HEK293T (cell line): ENCODE results near the gene TMEM236.

Experiments
- ELF4 ChIP-seq: fragments of 450-650 bp; IDR thresholded peaks from 2 replicates; pipeline ENCODE4 v1.6.1; 2017; ENCODE audit warnings: antibody characterized with exemption
- FOXA1 ChIP-seq: fragments of 450-650 bp; IDR thresholded peaks from 2 replicates; pipeline ENCODE4 v1.6.1; 2016; ENCODE audit warnings: mild to moderate bottlenecking
- FOXK2 ChIP-seq: fragments of 450-650 bp; IDR thresholded peaks from 2 replicates; pipeline ENCODE4 v1.6.1; 2016; ENCODE audit warnings: mild to moderate bottlenecking
- FOXM1 ChIP-seq: fragments of 450-650 bp; IDR thresholded peaks from 2 replicates; pipeline ENCODE4 v1.6.1; 2017; ENCODE audit warnings: mild to moderate bottlenecking, borderline replicate concordance
- LEF1 ChIP-seq: fragments of 450-650 bp; IDR thresholded peaks from 2 replicates; pipeline ENCODE4 v1.6.1; 2017; ENCODE audit warnings: mild to moderate bottlenecking, borderline replicate concordance
- NFRKB ChIP-seq: fragments of 450-650 bp; IDR thresholded peaks from 2 replicates; pipeline ENCODE4 v1.6.1; 2016; ENCODE audit warnings: mild to moderate bottlenecking, moderate library complexity
- SP1 ChIP-seq: fragments of 450-650 bp; IDR thresholded peaks from 2 replicates; pipeline ENCODE4 v1.6.1; 2017
- SUZ12 ChIP-seq: fragments of 450-650 bp; IDR thresholded peaks from 2 replicates; pipeline ENCODE4 v1.6.1; 2016; ENCODE audit warnings: mild to moderate bottlenecking
- ZNF384 ChIP-seq: fragments of 450-650 bp; IDR thresholded peaks from 2 replicates; pipeline ENCODE4 v1.6.1; 2016

DNA sequence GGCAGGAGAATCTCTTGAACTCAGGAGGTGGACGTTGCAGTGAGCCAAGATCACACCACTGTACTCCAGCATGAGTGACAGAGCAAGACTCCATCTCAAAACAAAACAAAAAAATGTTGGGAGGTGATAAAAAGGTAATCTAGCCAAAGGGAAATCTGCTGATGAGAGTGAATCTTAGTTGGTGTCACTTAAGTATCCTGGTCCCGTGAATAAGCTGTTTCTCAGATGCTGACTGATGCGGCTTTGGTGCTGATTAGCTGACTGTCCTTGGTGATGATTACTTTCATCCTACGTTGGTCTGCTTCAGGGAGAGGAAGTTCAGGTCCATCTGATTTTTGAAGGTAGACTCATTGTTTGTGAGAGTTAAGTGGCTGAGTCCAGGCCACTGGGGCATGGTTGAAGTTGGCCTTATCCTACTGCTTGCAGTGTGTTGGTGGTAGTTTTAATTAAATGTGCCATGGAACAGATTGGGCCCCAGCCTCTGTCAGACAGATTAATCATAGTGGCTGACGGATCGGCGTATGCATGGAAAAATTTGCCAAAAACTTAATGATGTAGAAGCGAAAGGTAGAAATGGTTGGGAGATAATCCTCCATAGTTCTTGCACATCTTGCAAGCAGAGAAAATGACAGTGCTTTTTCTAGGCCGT lies 17.4 kb upstream of the TMEM236 start:
- TF ChIP-seq SUZ12 (no peak), ELF4 (no peak), FOXA1 (no peak), SP1 (no peak), FOXM1 (no peak), LEF1 (no peak), ZNF384 (no peak), FOXK2 (no peak), NFRKB (no peak)
